NCI-H748 treated with DMSO at 0.1 percent for 48 hours (cell line): ENCODE results near the gene TET2.

Experiments used
- DNase-seq: peaks from one replicate; lab custom pipeline; 2025; lab: John Stamatoyannopoulos, UW

Gene TET2

GRCh38 chr4:105184316-105184980, 37.8 kb downstream of the TET2 start:
- no peak for DNase-seq

GRCh38 chr4:105186701-105187161, 40.1 kb downstream of the TET2 start:
- no peak for DNase-seq

- no peak for DNase-seq
Observed at GRCh38 chr4:105189855-105190650, 43.4 kb downstream of the TET2 start.

- no peak for DNase-seq
Observed at GRCh38 chr4:105191621-105192210, 45.0 kb downstream of the TET2 start.

GRCh38 chr4:105192474-105192873, 45.8 kb downstream of the TET2 start:
- DNase-seq, result no peak

GRCh38 chr4:105192910-105193309, 46.2 kb downstream of the TET2 start:
- no peak for DNase-seq

- no peak for DNase-seq
Observed at GRCh38 chr4:105193536-105193935, 46.9 kb downstream of the TET2 start.

GRCh38 chr4:105194328-105195231, 47.9 kb downstream of the TET2 start:
- DNase-seq, result no peak

GRCh38 chr4:105196523-105197145, 50.0 kb downstream of the TET2 start:
- no peak for DNase-seq

- no peak for DNase-seq
Observed at GRCh38 chr4:105197777-105198176, 51.1 kb downstream of the TET2 start.

- no peak for DNase-seq
Observed at GRCh38 chr4:105198541-105198940, 51.9 kb downstream of the TET2 start.

- no peak for DNase-seq
Observed at GRCh38 chr4:105206214-105206613, 59.5 kb downstream of the TET2 start.

- DNase-seq, result no peak
Observed at GRCh38 chr4:105207386-105207785, 60.7 kb downstream of the TET2 start.

- no peak for DNase-seq
Observed at GRCh38 chr4:105208561-105208960, 61.9 kb downstream of the TET2 start.

- DNase-seq, result no peak
Observed at GRCh38 chr4:105210916-105211315, 64.2 kb downstream of the TET2 start.

- no peak for DNase-seq
Observed at GRCh38 chr4:105215609-105216313, 69.1 kb downstream of the TET2 start.

- DNase-seq, result no peak
Observed at GRCh38 chr4:105225500-105225899, 78.8 kb downstream of the TET2 start.

- DNase-seq, result no peak
Observed at GRCh38 chr4:105227054-105227453, 80.4 kb downstream of the TET2 start.

- DNase-seq, result no peak
Observed at GRCh38 chr4:105230287-105230686, 83.6 kb downstream of the TET2 start.

GRCh38 chr4:105232374-105232773, 85.7 kb downstream of the TET2 start:
- no peak for DNase-seq

GRCh38 chr4:105234582-105234981, 87.9 kb downstream of the TET2 start:
- DNase-seq, result no peak
